Dermis blood vessel endothelial cell (primary cell): ENCODE results near the gene ZBTB7C. TPM values are rescaled to one million over a fixed set of nuclear protein-coding genes. Genes with fewer than 3 reads are reported as not detected.

Experiments used
- DNase-seq: peaks from one replicate; pipeline ENCODE4 v3.0.0; 2010
- total RNA-seq: library from RNA; depleted of rRNA; stranded (reverse); fragments of >200 nt; gene quantifications from 2 replicates; pipeline ENCODE4 v1.2.3, GENCODE V29; 2014

ZBTB7C gene
- total RNA-seq, 1 donor from 2014 or later = not detected

DNA sequence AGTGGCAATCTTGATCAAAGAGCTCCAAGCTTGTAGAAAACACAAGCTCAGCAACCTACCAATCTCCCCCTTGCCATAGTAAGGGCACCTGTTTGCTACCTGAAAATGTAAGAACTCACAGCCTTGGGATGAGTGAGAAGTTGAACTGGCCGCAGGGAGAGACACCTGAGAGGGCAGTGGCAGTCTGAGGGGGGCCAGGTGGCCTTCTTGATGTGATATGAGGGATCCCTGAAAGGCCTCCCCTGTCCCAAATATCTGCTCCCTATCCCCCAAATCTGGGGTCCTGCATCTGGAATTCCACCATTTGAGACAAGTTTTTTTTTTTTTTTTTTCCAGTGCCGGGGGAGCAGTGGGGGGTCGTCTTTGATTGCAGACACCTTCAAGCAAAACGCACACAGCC lies 248.6 kb downstream of the ZBTB7C start:
- DNase-seq = no peak

DNA sequence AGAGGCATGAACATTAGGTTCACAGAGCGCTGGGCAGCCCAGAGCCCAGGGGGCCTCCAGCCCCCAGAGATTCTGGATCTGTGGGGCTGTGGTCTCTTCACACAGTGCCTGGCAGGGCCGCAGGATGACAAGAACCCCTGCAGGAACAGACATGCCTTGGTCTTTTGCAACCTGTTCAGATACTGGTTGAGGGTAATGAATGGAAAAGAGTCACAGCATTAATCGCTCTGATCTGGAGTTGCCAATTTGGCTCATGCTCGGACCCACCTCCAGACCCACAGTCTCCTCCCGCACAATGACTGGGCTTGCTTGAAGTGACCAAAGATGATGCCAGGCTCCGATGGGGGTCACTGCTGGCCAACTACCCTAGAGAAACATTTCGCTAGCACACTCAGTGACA lies 249.4 kb downstream of the ZBTB7C start:
- no peak for DNase-seq

DNA sequence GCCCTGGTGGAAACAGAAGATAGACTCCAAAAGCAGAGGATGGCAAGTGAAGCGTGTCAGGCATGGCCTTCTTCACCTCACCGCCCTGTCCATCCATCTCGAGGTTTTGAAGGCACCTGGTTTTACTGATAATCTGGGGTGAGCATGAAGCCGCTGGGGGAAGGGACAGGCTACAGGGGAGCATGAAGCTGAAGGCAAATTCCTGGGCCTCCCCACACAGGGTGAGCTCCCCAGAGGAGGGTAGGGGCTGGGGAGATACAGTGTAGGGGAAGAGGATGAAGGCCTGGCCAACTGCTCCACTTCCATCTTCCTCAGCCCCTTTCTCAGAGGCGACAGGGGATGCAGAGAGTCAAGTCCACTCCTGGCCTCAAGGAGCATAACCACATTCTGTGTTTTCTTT lies 250.5 kb downstream of the ZBTB7C start:
- DNase-seq = no peak

DNA sequence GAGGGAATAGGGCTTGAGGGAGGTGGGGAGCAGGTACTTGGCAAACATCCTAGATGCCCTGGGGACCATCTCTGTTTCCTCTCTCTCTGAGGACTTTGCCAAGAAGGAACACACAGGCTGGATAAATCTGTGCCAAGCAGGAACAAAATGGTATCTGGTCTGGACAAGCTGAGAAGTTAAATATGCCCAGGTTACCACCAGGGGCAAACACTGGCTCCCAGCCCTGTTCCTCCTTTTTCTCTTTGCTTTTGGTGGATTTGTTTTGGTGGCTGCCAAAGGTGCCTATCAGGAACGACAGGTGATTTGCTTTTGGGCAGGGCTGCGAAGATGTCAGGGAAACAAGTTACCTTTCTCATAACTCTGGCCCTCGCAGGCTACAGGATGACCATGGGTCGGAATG lies 251.2 kb downstream of the ZBTB7C start:
- DNase-seq = no peak

DNA sequence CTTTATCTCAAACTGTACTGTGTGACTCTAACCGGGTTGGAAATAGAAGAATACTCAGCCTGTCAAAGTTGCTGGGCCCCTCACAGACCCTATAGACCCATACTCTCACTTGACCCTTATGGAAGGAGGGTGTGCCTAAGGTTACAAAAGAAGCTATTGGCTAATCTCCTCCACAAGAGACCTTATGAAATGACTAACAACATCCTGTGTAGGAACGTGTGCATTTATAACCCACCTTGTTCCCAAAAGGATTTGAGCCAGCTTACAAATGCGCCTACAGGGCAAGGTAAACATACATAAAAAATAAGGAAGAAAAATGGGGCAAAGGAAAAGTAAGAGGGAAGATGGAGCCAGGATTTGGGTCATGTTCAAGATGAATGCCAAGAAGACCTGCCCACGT lies 253.3 kb downstream of the ZBTB7C start:
- no peak for DNase-seq

DNA sequence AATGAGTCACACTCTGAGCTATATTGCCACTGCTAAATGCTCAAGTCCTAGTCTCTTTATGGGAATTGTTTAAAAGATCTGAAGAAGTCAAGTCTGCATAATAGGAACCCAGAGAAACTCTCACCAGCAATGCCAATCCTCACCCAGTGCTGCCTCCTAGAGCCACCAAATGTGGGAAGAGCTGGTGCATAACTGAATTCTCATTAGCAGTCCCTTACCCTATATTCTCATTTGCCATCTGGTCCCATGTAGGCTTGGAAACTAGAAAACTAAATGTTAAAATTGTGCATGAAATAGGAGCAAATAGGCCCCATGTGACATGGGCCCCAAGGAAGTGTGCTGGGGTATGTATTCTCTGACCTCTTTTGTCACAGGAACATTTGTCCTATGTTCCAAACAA lies 254.4 kb downstream of the ZBTB7C start:
- DNase-seq = no peak

DNA sequence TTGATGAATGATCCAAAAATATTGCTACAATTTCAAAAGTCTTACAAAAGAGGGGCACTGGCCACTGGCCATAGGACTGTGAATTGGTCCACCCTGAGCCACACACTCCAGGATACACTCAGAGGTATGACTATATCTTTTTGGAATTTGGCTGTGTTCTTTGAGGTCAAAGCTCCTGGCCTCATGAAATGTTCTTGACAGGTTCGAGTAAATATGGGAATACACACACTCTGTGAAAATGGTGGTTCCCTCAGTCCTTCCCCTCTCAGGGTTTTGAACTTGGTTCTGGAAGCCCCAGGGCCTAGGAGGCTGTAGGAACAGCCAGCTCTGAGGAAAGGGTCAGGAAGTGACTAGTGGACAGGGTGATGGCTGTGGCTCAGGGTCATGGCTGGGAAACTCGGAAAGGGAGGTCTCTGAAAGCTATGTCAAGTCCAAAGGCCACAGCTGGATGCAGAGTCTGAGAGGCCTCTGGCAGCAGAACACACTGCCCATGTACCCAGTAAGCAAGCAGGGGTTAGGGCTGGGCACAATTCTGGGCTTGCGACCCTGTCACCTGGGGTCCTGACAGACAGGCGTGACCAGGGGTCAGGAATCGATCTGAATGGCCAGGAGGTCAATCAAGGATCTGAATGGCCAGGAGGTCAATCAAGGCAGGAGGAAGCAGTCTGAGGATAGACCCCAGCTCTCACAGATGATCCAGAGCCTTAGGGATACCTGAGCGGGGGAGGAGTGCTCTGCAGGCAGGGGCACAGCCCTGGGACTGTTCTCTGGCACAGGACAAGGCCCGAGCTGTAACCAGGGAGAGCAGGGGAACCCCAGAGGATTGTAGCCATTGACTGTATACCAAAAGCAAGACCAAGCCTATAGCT lies 255.3 kb downstream of the ZBTB7C start:
- no peak for DNase-seq

DNA sequence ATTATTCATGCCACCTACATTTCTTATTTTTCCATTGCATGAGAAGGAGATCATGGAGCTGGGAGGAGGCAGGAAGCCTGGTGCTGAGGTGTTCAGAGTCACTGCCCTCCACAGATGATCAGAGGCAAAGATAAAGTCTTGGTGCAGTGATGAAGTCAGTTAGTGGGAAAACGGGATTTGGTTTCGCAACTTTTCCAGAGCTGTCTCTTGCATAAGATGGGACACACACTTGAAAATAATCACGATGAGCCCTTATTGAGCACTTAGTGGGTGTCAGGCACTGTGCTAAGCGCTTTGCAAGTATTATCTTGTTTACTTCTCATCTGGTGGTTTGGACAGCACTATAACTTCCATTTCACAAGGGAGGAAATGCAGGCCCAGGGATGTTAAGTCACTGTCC lies 256.6 kb downstream of the ZBTB7C start:
- DNase-seq = no peak

DNA sequence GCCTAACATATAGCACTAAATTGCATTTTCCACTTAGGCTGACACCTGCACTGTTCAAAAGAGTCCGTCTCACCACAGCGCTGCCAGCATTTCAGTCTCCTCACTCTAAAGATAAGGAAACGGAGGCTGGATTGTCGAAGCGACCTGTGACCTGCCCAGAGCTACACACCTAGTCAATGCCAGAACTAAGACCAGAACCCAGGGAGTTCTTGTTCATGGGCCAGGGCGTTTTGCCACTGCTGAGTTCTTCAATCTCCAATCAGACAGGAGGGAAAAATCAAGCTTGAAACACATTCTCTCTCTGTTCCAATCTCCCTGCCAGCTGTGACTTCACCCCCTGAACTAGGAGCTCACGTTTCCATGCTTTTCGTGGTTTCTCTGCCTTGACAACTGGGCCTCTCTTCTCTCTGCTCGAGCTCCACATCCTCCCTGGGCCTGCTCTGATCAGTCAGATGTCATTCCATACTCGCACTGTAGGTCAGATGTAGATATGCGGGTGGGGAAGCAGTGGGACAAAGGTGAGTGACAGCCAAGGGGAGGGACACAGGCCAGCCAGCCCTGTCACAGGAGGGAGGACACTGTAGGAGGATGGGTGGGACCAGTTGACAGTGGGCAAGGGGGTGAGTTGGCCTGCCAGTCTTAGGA lies 257.6 kb downstream of the ZBTB7C start:
- DNase-seq = no peak

DNA sequence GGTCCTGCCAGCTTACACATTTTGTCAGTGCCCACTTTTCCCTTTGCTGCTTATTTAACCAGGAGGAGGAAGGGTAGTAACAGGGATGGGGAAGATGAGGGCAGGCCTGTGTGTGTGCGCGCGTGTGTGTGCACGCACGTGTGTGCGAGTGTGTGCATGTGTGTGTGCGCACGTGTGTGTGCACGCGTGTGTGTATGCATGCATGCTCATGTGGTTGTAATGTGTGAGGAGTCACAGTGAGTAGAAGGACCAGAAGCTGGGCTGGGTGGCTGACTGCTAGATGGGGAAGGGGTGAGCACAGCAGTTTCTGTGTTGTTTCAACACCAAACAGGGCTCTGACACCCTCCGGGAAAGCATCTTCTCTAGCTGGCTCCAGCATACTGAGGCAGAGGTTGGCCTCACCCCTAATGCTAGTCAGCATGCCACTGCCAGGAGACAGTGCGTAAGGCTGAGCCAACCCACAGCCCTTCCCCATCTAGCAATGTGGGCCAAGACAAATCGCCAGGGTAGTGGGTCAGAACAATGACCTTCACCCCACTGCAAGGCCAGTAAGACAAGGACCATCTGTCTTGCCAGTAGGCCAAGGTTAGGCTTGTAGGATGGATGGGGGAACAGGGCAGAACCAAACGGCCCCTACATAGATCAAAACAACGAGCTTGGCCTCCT lies 260.0 kb downstream of the ZBTB7C start:
- DNase-seq = no peak

DNA sequence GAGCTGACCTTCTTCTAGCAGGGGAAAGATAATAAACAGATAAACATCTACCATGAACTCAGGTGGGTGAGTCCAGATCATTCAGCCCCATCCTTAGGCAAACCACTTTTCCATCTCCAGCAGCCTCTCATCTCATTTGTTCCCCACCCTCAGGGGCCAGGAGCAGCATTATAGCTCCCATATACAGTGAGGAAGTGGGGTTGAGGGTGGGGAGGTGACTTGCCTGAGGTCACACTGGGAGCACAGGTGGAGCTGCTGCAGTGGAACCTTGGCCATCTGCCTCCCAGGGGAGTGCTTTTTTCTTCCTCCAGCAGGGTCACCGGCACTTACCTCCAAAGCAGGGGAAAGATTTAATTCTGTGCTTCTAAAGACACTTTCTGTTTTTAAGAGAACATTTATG lies 266.2 kb downstream of the ZBTB7C start:
- no peak for DNase-seq

DNA sequence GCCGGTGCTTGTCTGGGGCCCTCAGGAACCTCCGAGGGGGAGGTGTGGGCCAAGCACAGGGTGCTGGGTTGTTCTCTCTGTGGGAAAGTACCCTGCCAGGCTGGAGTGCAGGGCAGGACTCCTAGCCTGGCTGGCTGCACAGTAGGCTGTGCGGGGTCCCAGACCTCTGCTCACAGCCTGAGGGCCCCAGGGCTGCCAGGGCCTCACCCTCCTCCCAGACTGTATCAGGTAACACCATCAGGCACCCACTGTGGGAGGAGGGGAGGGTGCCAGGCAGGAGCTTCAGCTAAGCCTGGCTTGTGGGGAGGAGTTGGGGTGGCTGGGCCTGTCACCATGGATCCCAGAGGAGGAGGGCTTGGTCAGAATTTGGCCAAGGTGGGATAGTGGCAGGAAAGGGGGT lies 266.8 kb downstream of the ZBTB7C start:
- DNase-seq = no peak

DNA sequence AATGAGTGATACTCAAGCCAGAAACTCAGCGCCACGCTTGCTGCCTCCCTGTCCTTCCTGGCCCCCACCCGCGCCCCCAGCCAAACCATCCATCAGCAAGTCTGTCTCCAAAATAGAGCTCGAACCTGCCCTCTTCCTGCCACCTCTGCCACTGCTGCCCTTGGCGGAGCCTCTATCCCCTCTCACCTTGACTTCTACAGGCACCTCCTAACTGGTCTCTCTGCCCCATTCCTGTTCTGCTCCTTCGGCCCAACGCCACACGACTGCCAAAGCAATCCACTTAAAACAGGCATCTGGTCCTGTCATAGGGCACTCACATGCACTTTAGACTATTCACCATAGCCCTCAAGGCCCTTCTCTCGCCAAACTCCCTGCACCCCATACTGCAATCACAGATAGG lies 268.5 kb downstream of the ZBTB7C start:
- no peak for DNase-seq

DNA sequence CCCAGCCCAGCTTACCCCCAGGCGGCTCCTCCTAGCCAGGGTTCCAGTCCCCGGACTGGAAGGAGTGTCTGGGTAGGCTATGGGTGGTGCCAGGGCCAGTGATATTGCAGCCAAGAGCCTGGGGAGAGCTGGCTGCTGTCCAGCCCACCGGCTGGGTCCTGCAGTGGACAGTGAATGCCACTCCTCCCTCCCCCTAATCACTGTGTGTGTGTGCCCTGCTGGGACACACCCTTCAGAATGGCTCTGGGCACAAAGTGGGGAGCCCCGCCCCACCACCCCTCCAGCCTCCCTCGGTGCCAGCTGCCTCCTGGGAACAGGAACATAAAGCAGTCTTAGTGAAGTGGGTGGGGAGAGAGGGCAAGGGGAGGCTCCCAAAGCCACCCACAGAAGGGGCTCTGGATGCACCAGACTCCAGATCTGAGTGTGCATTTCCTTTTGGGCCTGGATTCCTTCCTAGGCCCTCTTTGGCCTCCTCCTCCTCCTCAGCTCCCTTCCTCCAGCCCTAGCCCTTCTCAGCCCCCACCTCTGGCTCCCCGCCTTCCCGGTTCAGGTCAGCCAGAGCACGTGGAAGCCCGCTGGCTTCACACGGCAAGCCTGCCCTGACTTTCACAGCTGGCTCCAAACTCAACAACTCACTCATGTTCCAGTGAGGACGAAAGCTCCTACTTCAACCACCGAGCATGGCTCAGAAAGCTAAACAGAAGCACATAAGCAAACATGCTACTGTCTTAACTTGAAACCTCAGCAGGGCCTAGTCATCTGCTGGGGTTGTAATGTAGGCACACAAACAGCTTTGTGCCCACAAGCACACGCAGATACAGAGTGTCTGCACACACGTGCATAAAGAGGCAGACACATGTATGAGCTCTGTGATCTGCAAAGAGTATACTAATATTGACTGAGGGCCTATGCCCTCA lies 269.5 kb downstream of the ZBTB7C start:
- DNase-seq = no peak

DNA sequence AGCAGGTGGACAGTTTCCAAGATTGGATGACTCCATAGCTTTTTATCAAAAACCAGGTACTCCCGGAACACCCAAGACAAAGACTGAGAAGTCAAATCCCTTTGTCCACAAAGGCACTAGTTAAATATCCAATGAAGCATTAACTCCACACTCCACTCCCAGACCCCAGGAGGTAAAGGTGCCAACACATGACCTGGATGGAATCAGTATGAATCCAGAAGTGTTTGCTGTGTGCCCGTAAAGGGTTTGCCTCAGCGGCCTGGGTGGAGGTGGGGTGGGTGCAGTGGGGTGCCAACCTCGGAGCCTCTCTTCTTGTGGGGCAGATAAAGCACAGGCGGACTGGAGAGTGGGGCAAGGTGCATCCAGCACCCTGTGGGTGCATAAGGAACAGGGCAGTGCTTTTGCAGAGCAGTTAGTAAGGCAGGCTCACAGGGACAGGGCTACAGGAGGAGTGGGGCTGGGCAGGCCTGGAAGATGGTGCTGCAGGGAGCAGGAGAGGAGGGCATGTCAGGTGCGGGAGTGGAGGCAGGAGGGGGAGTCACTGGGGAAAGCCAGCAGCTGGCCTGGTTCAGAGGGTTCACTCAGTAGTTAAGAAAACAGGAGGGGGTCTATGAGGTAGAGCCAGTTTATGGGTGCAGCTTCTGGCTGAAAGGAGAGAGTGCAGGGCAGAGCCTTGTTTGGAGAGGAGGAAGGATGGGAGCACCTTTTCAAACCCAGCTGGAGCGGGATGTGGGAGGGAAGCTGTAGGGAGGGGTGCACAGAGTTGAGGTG lies 270.3 kb downstream of the ZBTB7C start:
- no peak for DNase-seq

DNA sequence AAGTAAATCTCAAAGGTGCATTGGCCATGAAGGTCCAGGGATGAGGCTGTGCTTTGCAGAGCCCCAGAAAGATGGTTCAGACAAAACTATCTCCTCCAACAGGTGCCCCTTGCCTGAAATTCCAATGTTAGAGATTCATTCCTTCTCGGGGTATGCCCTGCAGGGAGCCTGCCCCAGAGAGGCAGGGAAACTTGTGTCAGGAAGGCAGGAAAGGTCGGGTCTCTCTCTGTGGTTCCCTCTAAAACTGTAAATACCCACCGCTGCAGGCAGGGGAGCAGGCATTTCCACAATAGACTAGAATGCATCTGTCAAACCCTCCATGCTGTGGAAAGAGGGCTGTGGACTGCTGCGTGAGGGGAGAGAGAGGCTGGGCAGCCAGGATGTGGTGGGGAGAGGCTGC lies 271.0 kb downstream of the ZBTB7C start:
- no peak for DNase-seq

DNA sequence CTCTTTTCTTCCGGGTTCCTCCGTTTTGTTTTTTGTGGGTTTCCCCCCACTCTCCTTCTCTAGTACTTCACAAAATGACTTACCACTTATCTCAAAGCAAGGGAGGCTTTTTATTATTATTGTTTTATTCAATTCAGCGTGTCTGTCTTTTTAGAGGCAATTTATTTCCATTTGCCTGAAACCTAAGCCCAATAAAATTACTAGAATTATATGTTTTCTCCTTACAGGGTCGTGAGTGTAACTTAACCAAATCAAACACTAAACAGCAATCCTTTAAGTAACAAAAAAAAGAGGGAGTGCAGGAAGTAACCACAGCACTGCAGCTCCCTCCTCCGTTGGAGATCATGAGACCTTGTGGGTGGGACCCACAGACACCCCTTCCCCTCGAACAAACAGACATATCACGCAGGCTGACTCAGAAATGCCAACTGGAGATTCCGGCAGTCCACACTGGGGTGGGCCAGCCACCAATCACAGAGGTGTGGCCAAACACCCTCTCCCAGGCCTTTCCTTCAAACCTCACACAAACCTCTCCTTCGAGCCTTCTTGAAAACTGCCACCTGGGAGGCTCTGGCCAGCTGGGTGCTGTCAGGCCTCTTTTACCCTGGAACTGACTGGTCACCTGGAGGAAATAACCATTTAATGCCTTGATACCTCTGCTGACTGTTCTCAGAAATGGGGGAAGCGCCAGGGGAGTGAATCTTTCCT lies 271.7 kb downstream of the ZBTB7C start:
- DNase-seq = no peak

DNA sequence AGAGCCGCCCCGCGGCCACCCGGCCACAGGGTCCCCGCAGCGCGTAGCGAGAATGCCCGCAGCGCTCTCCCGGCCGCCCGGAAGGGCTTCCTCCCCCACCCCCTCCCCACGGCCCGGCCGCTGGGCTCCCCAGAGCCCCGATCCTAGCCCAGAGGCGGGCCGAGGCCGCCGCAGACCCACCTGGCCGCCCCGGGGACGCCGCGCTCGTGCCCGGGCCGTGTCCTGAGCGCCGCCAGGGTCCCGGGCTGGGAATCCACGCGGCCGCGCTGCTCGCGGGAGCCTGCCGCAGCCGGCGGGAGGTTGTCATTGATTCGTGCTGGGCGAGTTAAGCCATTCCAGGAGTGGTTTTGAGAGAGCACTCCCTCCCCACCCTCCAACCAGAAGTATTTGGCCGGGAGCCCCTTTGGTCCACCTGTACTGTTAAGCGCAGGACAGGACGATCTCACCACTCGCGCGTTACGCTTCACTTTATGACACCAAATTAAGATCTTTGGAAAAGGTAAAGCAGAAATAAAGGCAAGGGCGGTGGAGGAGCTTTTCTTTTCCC lies 272.3 kb downstream of the ZBTB7C start:
- DNase-seq = no peak

DNA sequence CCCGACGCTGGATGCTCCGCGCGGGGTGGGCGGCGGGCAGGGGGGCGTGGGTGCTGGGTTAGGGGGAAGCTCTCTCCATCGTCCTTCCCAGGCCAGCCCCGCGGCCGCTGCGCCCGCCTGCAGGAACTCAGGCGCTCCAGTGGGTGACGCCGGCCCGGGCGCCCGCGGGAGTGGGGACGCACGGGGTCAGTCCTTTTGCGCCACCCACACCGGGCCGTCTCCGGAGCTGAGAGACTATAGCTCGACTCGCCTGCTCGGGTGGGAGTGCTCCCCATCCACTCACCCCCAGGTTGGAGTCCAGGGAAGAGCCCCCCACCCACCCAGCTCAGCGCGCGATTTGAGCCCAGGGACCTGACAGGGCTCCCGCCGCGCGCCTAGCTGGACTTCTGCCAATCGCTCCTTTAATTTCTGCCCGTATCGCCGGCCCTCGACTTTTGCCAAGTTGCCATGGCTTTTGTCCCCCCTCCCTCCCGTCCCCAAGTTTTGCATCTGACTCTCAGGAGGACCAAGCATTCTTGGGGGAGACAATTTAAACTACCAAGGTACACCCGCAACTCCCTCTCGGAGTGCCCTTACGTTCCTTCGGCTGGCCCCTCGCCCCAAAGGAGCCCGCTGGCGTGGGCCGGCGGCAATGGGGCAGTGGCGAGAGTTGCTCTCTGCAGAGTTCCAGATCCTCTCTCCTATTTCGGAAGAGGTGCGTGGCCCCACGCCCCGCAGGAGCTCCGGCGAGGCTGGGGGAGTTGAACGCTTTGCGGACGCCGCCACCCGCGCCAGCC lies 272.9 kb downstream of the ZBTB7C start:
- DNase-seq = no peak

DNA sequence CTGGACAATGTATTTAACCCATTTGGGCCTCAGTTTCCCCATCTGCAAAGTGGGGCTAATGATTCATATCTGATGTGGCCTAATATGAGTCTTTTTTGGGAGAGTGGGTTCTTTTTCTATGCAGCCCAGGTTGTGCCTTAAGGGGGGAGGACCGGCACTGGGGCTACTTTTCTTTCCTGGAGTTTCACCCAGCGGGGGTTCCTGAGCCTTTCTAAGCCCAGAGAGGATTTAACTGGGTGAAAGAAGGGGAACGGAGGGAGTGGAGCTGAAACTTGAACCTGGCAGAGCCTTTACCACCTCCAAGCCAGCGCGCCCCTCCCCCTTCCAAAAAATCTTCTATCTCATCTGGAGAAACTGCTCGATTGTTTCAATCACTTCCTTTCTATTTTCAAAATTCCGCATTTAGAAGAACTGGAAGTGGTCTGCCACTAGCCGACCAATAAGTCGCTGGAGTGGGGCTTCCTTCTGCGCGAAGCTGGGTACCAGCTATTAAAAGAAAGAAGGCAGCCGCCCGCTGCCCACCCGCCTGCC lies 273.7 kb downstream of the ZBTB7C start:
- DNase-seq = no peak
